Measurements from ENCODE around the gene DNMT3A.

DNMT3A gene

DNA sequence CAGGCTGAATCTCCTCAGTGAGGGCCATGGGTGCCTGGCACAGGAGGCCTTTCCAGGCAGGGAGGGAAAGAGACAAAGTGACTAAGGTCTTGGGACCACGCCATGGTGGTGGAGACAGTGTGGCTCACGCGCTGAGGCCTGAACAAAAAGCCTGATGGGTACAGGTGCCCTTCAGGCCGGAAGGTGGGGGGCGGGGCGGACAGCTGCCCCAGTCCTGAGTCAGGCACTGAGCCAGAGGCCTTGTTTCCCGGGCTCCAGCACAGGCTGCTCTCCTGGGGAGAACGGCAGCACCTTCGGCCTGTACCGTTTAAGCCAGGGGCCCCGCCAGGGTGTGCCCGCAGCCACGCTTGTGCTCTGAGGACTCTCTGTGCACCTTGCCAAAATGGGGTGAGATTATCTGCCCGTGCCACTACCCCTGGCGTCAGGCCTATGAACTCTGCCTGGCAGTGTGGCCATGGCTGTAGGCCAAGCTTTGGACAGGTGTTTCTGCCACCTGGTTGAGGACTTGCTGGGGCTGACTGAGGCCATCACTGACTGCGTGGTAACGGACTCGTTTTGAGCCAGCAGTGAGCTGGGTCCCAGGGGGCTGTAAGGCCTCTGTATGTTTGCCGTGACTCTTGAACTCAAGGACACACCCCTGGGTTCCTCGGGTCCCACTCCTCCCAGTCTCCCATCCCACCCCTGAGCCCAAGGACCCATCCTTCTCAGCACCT lies 31.7 kb upstream of the DNMT3A start:
- no peak for DNase-seq (ENCODE audit: low read depth in 1 of 2, low spot score in 1 of 2)

GRCh38 chr2:25372405-25373268 lies 30.9 kb upstream of the DNMT3A start:
- DNase-seq (ENCODE audit: low read depth in 1 of 2, low spot score in 1 of 2): no peak

- DNase-seq (ENCODE audit: low read depth in 1 of 2, low spot score in 1 of 2): no peak
Observed at GRCh38 chr2:25371253-25372241, 29.8 kb upstream of the DNMT3A start.

DNA sequence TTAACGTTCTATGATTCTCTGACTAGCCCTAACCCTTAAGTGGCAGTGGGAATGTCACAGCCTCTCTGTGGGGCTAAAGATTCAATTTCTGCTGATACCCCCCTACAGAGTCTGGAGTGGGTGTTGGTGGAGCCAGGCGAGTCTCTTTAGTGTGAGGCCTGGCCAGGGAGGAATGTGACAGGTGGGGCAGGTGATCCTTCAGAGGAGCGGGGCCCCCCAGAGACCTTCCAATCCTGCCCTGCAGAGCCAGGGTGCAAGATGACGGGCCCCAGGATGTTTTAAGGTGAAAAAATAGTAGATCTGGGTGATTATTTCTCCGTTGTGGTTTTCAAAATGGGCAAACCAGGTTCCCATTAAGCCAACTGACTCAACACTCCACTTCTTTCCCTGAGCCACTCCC lies 28.2 kb upstream of the DNMT3A start:
- DNase-seq (ENCODE audit: low read depth in 1 of 2, low spot score in 1 of 2): no peak

DNA sequence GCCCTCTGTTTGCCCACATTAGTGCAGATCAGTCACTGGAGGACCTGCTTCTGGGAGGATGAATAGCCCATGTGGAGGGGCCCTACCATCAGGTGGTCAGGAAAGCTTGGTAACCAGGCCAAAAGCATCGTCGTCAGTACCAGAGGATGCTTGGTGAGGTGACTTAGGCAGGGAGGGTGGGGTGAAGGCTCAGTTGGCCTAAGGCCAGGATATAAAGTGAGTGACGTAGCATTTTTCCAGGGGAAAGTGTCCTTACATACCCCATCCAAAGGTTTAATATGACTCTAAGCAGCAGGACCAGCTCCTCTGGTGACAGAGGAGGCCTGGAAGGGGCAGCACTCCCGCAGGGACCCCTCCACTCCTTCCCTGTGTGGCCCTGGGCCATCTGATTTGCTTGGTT lies 27.7 kb upstream of the DNMT3A start:
- DNase-seq (ENCODE audit: low read depth in 1 of 2, low spot score in 1 of 2): no peak

DNA sequence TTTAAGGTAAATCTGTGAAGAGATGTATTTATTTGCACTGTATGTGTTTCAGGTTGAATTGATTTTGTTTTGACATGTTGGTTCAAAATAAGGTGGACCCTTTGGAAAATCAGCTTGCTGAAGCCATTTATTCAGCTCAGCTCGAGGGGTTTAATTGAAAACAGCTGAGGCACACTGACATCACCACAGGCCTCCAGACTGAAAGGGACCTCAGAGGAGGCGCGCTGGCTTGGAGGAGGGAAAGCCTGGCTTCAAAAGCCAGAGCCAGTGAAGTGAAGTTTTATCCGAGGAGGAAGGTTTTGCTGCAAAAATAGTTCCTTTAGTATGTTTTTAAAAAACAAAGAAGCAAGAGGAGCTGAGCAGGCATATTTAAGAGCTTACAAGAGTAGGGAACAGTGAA lies 26.9 kb upstream of the DNMT3A start:
- DNase-seq (ENCODE audit: low read depth in 1 of 2, low spot score in 1 of 2): no peak

DNA sequence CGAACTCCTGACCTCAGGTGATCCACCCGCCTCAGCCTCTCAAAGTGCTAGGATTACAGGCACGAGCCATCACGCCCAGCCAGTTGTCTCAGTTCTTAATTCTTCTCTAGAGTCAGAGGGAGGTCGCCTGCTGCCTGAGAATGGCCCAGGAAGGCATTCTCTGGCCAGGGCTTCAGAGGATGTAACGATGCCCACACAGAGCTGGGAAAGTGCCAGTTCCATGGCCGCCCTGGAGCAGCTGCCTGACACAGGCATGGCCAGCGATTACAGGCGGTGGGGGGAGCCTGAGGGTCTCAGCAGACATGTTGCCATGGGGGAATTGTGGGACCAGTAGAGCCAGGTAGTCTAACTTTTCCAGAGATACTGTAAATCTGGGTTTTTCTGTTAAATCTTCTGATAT lies 25.6 kb upstream of the DNMT3A start:
- DNase-seq (ENCODE audit: low read depth in 1 of 2, low spot score in 1 of 2): no peak

DNA sequence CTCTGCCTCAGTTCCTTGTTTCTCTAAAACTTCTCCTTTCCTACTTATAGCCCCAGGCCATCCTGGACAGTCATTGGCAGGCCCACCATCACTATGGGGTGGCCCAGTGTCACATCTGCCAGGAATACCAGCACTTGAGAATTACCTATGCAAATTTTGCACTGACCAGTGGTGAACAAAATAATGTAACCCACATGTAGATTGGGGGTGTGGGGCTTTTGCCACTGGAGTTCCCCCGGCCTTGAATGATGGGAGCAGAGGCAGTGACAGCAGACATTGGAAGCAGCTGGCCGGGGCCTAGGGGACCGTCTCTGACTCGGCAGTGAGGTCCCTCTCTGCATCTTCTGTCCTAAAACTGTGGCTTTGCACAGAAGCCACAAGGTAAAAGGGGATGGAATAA lies 24.9 kb upstream of the DNMT3A start:
- DNase-seq (ENCODE audit: low read depth in 1 of 2, low spot score in 1 of 2): no peak

DNA sequence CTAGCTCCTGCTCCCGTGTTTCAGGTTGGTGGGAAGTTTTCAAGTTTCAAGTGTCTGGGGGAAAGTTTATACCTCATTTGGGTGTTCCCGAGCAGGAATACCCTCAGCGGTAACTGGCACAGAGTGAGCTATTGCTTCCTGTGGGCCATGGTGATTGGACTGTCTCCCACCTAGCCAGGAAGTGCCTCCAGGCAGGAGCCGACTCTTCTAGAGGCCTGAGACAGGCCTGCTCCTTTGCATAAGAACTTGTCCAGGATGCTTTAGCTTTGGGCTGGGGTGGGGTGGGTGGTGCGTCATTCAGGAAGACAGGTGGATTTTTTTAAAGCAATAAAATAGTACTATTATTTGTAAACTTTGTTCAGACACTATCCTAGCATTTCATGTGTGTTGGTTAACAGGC lies 23.5 kb upstream of the DNMT3A start:
- no peak for DNase-seq (ENCODE audit: low read depth in 1 of 2, low spot score in 1 of 2)

DNA sequence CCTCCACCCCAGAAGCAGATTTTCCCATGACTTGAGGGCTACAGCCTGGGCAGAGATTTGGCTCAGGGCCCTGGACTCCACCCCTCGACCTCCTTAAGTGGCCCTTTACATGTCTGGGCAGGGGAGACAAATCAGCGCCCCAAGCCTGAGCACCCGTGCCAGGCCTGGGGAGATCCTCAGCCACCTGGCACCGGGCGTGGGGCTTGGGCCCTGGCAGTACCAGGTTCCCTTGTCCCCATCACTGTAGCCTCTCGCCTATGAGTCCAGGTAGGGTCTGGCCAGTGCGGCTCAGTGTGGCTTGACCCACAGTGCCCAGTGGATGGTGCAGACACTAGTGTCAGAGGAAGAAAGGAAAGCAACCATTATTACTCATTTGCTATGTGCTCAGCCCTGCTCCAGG lies 22.0 kb upstream of the DNMT3A start:
- no peak for DNase-seq (ENCODE audit: low read depth in 1 of 2, low spot score in 1 of 2)

GRCh38 chr2:25362434-25363145 lies 20.9 kb upstream of the DNMT3A start:
- DNase-seq (ENCODE audit: low read depth in 1 of 2, low spot score in 1 of 2): peak in 1 of 2 donors; percentile 21

GRCh38 chr2:25362049-25362433 lies 20.3 kb upstream of the DNMT3A start:
- peak; percentile 92 to 93 for DNase-seq (ENCODE audit: low read depth in 1 of 2, low spot score in 1 of 2)

- DNase-seq (ENCODE audit: low read depth in 1 of 2, low spot score in 1 of 2): no peak
Observed at GRCh38 chr2:25361261-25362048, 19.7 kb upstream of the DNMT3A start.

DNA sequence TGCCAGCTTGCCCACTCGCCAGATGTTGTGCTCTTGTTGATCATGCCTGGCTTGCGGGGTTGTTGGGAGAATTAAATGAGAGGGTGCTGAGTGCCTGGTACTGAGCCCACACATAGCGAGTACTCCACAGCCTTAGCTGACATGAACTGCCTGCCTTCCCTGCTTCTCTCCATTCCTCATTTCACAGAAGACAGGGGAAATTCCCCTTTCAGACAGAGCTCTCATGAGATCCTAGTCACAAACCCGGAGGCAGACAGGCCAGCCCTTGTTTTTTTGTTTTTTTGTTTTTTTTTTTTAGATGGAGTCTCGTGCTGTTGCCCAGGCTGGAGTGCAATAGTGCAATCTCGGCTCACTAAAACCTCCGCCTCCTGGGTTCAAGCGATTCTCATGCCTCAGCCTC lies 17.1 kb upstream of the DNMT3A start:
- DNase-seq (ENCODE audit: low read depth in 1 of 2, low spot score in 1 of 2): no peak

DNA sequence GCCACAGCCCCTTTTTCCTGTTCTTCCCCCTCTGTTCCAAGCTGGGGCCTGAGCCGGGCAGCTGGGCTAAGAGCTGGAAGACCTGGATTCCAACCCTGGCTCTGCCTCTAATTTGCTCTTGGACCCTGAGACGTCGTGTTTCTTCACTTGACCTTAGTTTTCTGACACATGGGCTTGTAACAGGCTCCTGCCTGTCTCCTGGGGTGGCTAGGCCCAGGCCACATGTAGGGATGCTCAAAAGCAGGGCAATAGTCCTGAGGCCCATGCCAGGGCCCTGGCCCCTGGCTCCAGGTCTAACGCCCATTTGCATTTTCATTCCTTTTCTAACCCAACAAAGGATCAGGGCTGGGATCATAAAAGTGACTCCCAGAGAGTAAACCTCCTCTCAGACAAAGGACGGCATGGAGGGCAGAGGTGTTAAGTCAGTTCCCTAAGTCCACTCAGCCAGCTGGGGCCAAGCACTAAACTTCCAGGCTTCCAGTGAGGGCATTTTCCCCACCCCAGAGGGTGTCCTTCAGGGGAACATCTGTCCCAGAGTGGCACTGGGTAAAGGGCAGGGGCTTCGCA lies 16.6 kb upstream of the DNMT3A start:
- no peak for DNase-seq (ENCODE audit: low read depth in 1 of 2, low spot score in 1 of 2)

- no peak for DNase-seq (ENCODE audit: low read depth in 1 of 2, low spot score in 1 of 2)
Observed at GRCh38 chr2:25356088-25356487, 14.4 kb upstream of the DNMT3A start.

GRCh38 chr2:25355270-25355669 lies 13.5 kb upstream of the DNMT3A start:
- no peak for DNase-seq (ENCODE audit: low read depth in 1 of 2, low spot score in 1 of 2)

DNA sequence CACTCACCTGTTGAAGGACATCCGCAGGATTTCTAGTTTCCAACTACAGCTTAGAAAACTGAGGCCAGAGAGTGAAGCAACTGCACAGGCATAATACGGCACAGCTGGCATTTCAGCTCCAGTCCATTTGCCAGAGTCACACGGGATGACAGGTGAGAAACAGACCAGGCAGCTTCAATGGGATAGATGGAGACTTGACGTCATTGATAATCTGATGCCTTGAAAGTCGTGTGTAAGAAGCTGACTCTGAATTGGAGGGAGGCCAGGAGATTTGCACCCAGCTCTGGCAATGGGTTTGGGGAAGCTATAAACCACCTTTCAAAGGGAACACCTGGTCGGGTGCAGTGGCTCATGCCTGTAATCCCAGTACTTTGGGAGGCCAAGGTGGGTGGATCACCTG lies 12.4 kb upstream of the DNMT3A start:
- DNase-seq (ENCODE audit: low read depth in 1 of 2, low spot score in 1 of 2): no peak

GRCh38 chr2:25349397-25349796 lies 7.7 kb upstream of the DNMT3A start:
- no peak for DNase-seq (ENCODE audit: low read depth in 1 of 2, low spot score in 1 of 2)

- no peak for DNase-seq (ENCODE audit: low read depth in 1 of 2, low spot score in 1 of 2)
Observed at GRCh38 chr2:25347846-25348245, 6.1 kb upstream of the DNMT3A start.

Data from stimulated activated CD4-positive, alpha-beta T cell treated with anti-CD3 and anti-CD28 coated beads, Interleukin-15, amount 100 ng/mL, for 1 hour (primary cell).